Measurements from ENCODE around the gene ZDHHC1. TPM values are rescaled to one million over a fixed set of nuclear protein-coding genes. Genes with fewer than 3 reads are reported as not detected.

The ZDHHC1 gene
- total and polyA plus RNA-seq, 2 donors (not counting 3 experiments of a cell fraction or from before 2014, with no cell fraction given): 11.4 to 14.4 TPM

DNA sequence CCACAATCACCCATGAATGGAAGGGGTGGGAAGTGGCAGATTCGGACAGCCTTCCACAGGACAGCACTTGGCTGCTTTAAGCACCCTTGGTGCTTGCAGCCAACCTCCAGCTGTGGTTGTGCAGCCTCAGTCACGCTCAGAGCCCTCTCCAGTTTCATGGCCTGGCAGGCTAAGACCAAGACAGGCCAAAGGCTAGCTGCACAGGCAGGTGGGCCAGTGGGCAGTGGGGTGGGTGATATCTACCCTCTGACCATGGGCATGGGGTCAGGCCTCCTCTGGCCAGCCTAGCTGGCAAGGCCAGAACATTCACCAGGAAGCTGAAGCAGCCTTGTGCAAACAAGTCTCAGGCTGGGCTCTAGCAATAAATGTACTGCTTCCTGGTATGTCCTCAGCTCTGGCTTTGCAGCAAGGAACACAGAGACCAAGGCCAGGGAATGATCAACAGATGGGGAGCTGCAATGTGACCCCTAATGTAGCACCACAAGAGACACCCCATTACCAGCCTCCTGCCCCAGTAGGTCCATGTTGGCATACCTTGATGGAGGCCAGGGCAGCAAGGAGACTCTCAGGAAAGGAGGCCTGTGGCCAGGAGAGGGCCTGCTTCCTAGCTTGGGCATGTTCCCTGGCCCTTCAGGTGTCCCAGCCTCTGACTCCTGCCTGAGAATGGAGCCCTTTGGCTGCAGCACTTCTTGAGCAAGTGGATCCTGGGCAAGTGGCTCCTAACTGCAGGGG lies 35.6 kb upstream of the ZDHHC1 start:
- TF ChIP-seq, protein P1, sequence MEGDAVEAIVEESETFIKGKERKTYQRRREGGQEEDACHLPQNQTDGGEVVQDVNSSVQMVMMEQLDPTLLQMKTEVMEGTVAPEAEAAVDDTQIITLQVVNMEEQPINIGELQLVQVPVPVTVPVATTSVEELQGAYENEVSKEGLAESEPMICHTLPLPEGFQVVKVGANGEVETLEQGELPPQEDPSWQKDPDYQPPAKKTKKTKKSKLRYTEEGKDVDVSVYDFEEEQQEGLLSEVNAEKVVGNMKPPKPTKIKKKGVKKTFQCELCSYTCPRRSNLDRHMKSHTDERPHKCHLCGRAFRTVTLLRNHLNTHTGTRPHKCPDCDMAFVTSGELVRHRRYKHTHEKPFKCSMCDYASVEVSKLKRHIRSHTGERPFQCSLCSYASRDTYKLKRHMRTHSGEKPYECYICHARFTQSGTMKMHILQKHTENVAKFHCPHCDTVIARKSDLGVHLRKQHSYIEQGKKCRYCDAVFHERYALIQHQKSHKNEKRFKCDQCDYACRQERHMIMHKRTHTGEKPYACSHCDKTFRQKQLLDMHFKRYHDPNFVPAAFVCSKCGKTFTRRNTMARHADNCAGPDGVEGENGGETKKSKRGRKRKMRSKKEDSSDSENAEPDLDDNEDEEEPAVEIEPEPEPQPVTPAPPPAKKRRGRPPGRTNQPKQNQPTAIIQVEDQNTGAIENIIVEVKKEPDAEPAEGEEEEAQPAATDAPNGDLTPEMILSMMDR (IDR thresholded peaks at IDR 0.05; ENCODE audit: extremely low read depth in 1 of 2, insufficient read depth in 1 of 2, low read depth in 1 of 2, low read length in 2 of 2): no peak
- no peak for TF ChIP-seq EZH2 (IDR thresholded peaks at IDR 0.05; ENCODE audit: borderline replicate concordance, low read depth, low read length, severe bottlenecking)
- no peak for TF ChIP-seq FOS (IDR thresholded peaks at IDR 0.05; ENCODE audit: borderline replicate concordance, insufficient read depth, low read length)
- no peak for TF ChIP-seq POLR2AphosphoS5 (IDR thresholded peaks at IDR 0.05; ENCODE audit: insufficient read depth, low read depth, low read length)
- TF ChIP-seq JUN (IDR thresholded peaks at IDR 0.05; ENCODE audit: borderline replicate concordance, insufficient read depth, insufficient read length, low read depth): no peak
- no peak for TF ChIP-seq MYC (IDR thresholded peaks at IDR 0.05; ENCODE audit: low read depth, low read length)
- TF ChIP-seq POLR2A (IDR thresholded peaks at IDR 0.05; ENCODE audit: low read depth, low read length): no peak
- no peak for TF ChIP-seq GATA2 (IDR thresholded peaks at IDR 0.05; ENCODE audit: insufficient read depth, insufficient read length, low read depth, low read length)
- TF ChIP-seq, protein P2, sequence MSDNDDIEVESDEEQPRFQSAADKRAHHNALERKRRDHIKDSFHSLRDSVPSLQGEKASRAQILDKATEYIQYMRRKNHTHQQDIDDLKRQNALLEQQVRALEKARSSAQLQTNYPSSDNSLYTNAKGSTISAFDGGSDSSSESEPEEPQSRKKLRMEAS (IDR thresholded peaks at IDR 0.05; ENCODE audit: insufficient read depth, insufficient read length): no peak
- dilution Hi-C loops (cut with MboI; ENCODE audit: extremely low pct_ligation_motif_present, low sequenced_read_pairs) (no loop called here), intact Hi-C loops (cut with micrococcal nuclease) (no loop called here)
- peaks cover 0 to 29% of the 10 kb centered on the region in 2 experiments for H3K36me3 ChIP-seq (ENCODE audit: control insufficient read depth in 2 of 2, extremely low read depth in 1 of 2, insufficient read depth in 2 of 2, low read length in 2 of 2)
- H3K4me1 ChIP-seq (ENCODE audit: control insufficient read depth, extremely low read depth, insufficient read depth, low read length): no peaks in the 10 kb centered on the region
- no TSS peak for BruUV-seq (replicated peaks)
- no peak overlapping the region for H3K4me2 ChIP-seq (ENCODE audit: insufficient read depth, low read length)
- no peak overlapping the region for H2AFZ ChIP-seq (ENCODE audit: low read depth, low read length)
- H3K9me3 ChIP-seq (replicated peaks; ENCODE audit: control insufficient read depth, insufficient read depth, low read length): no peaks in the 10 kb centered on the region
- H3K79me2 ChIP-seq (ENCODE audit: control insufficient read depth, insufficient read depth, low read length): no peaks in the 10 kb centered on the region
- H4K20me1 ChIP-seq (replicated peaks; ENCODE audit: control insufficient read depth, extremely low read depth, insufficient read depth, low read length): no peaks in the 10 kb centered on the region
- ChIA-PET POLR2A (no interaction called here), CTCF (interaction anchor here (1.6 to 3.2 kb wide), 4 partner anchors 8 to 191 kb away, joined by 4 to 15 read pairs (median 10); no protein-coding TSS in a partner anchor)
- no peaks in the 10 kb centered on the region for H3K27me3 ChIP-seq (ENCODE audit: control insufficient read depth in 2 of 2, insufficient read depth in 2 of 2, low read length in 2 of 2)
- H3K9ac ChIP-seq (replicated peaks; ENCODE audit: extremely low read depth, insufficient read depth, low read length): no peak overlapping the region
- DNase-seq (ENCODE audit: low read depth, low spot score): no peak
- no peak overlapping the region for H3K27ac ChIP-seq (ENCODE audit: insufficient read depth, low read depth, low read length)
- no peak for FAIRE-seq
- no peaks in the 10 kb centered on the region for H3K9me1 ChIP-seq (replicated peaks; ENCODE audit: control insufficient read depth, extremely low read depth, insufficient read depth, low read length)
- no peak overlapping the region for H3K4me3 ChIP-seq (replicated peaks in 1 of 3; ENCODE audit: insufficient read depth in 1 of 3, low read depth in 1 of 3, low read length in 3 of 3)
